Stimulated activated CD8-positive, alpha-beta memory T cell treated with anti-CD3 and anti-CD28 coated beads, Interleukin-12 subunit alpha, Interleukin-12 subunit beta, amount 100 ng/mL, for 1 hour (primary cell): Measurements from ENCODE around the gene EHBP1L1.
A peak's percentile ranks its signal among the peaks of the same experiment; 100 is the strongest.

Experiments used
- DNase-seq: peaks from one replicate; pipeline ENCODE4 v3.0.0-alpha.2; 2020; ENCODE audit warnings: low read depth

Gene EHBP1L1

DNA sequence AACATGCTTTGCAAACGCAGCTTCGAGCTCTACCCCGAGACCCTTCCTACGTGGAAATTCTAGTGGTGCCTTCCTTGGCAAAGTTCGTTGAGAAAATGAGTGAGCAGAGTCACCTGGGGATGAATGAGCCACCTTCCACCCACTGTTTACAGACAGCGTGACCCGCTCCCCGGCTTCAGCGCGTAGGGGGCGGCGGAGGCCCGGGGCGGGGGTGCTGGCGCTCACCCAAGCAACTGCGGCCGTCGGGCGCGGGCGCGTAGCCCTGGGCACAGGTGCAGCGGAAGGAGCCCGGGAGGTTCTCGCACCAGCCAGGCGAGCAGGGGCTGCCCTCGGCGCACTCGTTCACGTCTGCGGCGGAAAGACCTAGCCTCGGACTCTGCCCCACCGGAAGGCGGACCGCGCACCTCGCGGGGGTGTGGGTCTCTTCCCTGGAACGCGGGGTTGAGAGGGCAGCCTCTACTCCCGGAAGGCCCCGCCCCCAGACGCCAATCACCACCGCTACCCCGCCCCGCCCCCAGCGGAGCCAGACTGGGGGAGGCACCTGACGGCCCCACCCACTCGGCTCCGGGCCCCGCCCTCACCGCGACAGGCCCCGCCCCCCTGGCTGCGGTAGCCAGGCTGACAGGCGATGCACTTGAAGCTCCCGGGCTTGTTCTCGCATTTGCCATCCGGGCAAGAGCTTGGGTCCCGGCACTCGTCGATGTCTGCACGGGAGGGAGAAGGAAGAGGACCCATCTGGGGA, 29.5 kb upstream of the EHBP1L1 start:
- DNase-seq, result peak; percentile 97

DNA sequence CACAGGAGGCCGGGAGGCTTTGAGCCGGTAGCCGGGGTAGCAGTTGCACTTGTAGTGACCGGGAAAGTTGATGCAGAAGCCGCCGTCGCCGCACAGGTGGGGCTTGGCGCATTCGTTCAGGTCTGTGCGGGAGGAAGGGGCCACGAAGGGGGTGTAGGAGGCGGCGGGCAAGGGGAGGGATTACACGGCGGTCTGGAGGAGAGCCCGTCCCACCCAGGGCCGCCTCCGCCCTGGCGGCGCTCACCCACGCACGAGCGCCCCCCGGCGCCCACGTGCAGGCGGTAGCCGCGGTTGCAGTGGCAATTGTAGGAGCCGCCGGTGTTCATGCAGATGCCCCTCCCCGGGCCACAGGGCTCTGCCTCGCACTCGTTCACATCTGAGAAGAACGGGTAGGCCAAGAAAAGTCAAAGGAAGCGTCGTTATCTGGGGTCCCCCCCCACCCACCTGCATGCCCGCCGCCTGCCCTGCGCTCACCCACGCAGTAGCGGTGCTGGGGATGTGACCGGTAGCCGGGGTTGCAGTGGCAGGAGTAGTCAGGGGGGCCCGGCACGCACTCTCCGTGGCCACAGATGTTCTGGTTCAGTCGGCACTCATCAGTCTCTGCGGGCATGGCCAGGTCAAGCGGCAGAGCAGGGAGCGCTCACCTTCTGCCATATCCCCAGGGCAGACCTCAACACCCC, 28.3 kb upstream of the EHBP1L1 start:
- no peak for DNase-seq

DNA sequence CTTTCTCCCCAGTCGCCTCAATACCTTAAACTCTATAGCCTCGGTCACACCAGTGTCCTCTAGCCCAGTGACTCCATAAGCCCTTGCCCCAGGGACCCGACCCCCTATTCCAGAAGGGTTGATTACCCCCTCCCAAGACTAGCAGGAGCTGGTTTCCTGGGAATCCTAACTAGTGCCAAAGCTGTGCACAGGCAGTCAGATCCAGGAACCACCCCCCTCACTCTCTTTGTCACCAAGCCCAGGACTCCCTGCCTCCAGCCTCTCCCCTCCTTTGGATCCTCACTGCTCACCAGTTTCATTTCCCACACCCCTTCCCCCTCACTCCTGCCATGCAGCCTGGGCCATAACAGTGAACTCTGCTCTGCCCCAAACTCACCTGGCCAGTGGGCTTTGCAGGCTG, 27.5 kb upstream of the EHBP1L1 start:
- no peak for DNase-seq

DNA sequence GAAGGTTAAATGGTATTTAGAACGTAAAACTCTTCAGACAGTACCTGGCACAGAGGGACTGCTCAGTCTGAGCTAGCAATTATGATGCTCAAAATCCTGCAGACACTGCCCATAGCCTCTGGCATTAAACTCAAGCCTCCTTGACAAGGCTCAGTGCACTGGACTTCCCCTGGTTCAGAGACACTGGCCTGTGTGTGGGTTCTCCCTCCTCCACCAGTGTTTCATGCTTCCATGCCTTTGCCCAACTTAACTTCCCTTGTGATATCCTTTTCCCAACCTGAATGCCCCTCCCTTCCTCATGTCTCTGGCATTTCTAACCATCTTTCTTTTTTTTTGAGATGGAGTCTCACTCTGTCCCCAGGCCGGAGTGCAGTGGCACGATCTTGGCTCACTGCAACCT, 26.8 kb upstream of the EHBP1L1 start:
- DNase-seq, result no peak

DNA sequence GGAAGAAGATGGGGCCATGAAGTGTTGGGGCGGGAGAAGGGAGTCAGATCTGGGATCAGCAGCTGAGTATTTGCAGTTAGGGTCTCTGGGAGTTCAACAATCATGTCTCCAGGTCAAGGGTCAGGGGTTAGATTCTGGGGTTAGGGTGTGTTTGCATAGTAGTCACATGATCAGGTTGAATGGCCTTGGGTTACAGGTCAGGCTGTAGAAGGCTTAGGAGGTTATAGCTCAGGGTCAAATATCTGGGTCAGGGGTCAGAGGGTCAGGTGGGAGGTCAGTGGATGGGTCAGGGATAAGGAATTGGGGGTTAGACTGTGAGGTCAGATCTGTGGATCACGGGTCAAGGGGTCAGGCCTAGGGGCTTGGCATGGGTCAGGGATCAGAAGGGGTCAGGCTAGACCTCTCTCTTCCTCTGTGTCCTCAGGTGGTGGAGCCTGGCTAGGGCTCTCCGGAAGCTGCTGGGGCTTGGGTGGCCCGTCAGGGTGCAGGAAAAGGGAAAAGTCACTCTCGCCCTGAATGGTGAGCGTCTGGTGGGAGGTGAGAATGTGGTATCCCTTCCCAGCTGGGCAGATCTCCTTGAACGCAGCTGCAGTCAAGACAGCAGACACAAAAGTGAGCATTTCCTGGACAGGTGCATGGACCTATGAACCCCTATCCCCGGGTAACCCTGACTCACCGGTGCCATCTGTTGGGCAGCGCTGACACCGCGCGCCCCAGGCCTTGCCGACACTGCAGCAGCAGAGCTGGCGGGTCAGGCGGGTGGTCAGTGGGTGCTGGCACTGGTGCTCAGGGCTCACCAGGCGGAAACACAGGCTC, 24.1 kb upstream of the EHBP1L1 start:
- peak; percentile 39 for DNase-seq

DNA sequence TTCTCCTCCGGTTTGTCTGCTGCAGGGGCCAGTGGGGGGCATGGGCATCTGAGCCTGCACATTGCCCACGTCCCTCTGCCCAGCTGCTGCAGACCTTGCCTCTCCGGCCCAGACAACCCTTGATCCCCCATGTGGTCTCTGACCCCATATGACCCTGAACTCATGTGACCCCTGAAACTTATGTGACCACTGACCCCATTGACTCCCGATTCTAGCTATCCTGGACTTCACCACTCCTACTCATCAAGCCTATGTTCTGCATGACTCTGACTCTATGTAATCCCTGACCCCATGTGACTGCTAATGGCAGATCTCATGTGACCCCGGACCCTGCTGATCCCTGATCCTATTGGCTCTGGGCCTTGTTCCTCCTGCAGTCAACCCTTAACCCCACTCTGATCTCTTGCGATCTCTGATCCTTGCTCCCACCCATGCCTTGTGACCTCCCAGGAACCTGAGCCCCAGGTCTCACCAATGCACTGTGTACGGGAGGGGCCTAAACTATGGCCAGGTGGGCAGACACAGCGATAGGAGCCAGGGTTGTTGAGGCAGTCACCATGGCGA, 23.4 kb upstream of the EHBP1L1 start:
- no peak for DNase-seq

DNA sequence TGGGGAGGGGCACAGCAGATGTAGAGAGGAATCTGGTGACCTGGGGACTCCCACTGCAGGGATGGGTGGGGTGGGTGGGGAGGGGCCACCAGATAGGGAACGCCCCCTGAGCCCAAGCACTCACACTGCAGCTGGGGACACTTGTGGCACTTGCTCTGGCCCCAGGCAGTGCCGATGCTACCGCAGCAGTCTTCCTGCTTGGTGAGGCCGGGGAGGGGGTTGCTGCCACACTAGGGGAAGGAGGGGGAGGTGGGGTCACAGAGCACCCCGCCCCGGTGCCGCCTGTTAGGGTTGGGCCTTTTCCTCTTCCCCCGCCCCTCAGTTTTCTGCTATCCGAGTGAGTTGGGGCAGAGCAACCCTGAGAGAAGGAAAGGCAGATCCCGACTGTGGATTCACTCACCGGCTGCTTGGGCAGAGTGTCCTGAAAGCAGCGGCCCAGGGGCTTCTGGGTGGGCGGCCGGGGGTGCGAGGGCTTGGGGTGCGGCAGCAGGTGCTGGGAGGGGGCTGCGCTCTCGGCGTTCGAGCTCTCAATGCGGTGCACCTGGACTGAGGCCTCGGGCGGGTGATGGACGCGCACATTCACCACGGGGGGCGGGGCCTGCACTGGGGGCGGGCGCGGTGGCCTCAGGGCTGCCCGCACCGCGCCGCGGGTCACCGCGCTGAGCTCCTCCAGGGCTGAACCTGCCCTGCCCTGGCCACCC, 22.4 kb upstream of the EHBP1L1 start:
- peak; percentile 43 for DNase-seq

DNA sequence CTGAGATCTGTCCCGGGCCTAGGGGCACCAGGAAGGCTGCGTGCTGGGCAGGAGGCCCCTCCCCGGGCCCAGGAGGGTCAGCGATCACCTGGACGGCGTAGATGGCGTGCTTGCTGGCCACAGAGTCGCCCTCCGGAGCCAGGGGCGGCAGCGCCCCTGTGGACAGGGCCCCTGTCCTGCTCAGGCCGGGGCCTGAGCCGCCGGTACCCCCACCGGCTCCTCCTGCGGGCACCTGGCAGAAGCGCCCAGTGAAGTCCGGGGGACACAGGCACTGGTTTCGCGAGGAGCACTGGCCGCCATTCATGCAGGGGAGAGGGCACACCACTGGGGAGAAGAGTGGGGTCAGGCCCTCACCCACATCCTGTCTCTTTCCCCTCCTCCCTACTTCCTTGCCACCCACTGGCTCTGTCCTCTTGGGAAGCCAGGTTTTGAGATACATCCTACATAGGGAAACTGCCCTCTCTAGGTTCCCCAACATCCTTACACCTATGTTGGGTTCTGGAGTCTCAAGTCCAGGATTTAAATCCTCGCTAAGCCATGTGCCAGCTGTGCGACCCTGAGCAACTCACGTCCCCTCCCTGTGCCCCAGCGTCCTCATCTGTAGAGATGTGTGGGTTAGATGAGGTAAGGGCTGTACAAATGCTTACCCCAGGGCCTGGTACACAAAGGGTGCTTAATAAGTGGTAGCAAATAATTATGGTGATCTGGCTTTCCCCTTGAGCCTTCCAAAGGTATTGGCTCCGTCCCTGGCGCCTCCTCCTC, 21.6 kb upstream of the EHBP1L1 start:
- DNase-seq, result no peak

DNA sequence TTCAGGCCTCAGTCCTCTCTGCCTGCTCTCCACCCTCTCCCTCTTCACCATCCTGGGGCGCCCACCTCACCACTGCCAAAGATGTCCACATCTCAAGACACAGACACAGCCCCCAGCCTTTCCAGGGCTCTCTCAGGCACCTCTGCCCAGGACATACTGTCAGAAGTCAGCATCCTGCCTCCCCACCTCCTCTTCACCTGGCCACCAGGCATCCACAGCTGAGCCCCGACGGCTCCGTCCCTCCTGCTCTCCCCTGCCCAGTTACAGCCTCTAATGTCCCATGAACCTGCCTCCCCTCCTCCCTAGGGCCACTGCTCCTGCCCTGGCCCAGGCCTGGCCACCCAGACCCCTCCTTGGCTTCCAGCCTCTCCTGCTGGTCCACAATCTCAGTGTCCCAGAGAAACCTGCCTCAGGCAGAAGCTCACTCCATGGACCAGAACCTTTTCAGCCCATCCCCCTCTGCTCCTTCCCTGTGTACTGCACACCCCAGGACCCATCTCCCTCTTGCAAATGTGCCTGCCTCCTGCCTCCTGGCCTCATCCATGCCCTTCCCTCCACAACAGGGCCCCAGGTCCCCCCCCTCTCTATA, 20.9 kb upstream of the EHBP1L1 start:
- no peak for DNase-seq

DNA sequence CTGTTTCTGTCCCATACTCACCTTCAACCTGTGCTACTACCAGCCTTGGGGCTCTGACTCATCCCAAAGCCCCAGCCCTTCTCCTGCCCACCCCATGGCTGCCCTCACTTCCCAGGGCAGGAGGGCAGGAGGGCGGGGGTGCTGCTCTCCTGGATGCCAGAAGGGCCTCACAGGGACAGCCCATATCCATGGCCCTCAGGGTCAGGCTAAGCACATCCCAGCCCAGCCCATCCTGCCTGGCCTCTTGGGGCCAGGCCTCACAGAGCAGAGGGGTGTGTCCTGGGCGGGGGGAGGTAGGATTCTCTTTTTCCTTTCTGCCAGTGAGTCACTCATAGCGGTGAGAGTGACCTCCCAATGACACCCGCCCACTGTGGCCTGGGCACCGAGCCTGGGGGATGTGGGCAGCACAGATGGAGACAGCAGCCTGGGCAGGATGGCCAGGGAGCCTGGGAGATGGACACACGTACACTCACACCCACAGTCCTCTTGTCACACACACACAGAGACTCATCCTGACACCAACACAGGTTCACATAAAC, 20.1 kb upstream of the EHBP1L1 start:
- no peak for DNase-seq

DNA sequence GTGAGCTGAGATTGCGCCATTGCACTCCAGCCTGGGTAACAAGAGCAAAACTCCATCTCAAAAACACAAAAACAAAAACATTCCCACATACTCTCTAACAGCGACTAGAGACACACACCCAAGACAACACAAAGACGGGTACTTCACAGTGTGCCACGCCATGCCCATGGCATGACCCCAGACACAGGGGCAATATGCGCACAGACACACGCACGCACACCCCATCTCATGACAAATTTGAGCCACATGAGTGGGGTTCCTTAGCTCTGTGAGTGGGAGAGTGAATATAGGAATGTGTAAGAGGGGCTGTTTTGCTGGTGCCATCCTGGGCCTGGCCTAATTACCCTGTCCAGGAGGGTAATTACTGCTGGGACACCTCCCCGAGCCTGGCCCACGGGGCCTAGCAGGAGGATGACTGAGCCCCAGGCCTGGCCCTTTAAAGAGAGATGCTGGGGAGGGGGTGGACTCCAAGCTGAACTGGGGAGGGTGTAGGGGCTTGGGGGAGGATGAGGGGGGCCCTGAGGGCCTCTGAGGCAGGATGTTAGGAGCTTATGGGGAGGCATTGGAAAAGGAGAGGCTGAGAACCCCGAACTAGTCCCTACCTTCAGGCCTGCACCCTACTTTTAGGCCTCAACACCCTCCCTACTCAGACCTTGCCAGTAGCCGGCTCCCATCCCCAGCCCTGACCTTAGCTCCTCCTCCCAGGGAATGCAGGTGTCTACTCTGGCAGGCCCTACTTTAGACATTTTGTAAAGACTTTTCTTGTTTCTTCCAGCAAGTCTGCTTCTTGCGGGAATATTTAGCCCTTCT, 19.2 kb upstream of the EHBP1L1 start:
- no peak for DNase-seq

DNA sequence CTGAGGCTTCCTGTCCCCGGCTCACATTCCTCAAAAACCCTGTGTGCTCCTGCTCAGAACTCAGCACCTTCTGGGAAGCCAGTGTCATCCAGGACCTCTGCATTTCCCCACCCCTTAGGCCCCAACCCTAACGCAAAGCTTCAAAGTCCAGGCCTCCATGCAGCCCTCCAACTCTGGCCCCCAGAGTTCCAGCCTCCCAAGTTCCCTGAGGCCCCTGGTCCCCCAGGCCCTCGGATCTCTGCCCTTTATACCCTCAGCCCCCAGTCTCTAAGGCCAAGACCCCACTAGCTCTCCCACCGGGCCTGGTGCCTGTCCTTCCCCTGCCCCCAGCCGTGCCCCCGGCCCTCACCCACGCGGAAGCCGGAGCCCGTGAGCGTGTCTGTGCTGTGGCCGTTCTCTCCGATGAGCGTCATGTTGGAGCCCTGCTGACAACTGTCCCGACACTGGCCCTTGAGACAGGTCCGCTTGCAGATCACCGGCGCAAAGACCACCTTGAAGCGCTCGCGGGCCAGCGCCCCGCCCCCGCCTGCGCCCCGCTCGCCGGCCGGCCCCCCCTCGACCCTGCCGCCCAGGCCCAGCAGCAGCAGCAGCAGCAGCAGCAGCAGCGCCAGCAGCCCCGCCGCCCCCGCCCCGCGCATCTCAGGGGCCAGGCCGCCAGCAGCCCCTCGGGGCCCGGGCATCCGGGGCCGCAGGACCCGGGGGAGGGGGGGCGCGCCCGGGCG, 18.4 kb upstream of the EHBP1L1 start:
- DNase-seq, result no peak

DNA sequence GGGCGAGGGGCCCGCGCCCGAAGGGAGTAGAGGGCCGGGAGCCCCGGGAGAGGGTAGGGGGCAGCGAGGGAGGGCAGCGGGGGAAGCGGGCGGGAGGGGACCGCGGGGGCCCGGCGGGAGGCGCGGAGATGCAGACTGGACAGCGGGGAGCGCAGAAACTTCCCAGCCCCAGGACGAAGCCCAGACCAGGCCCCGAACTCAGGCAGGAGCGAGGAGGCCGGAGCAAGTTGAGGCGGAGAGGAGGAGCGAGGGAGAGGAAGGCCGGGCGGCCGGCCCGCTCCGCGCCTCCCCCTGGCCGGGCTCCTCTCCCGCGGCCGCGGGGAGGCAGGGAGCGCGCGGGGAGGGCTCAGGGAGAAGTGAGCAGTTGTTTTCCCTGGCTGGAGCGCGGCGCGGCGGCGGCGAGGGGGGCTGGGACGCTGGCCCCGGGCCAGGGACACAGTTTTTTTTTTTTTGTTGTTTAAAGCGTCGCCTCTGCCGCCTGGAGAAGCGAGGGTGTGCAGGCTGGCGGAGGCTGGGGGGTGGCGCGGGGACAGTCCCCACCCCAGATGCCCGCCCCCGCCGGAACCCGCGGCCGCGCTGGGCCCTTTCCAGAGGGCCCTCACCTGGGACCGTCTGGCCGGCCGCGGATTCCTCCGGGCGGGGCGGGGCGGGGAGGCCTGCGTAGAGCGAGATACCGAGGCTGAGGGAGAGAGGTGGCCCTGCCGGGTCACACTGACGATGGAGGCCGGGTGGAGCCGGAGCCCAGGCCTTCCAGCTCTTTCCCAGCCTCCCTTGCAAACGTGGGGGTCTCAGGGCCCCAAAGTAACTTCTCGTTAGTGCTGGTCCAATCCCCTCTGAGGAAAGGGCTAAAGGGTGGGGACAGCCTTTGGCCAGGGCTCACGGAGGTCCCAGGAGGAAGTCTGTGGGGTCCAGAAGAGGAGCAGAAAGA, 17.6 kb upstream of the EHBP1L1 start, which contains the start of gene LTBP3:
TSS of gene LTBP3 (minus strand) at position 358 of the 928 bp plus-strand sequence. CDS start 400 bp downstream, outside the sequence.
- no peak for DNase-seq

DNA sequence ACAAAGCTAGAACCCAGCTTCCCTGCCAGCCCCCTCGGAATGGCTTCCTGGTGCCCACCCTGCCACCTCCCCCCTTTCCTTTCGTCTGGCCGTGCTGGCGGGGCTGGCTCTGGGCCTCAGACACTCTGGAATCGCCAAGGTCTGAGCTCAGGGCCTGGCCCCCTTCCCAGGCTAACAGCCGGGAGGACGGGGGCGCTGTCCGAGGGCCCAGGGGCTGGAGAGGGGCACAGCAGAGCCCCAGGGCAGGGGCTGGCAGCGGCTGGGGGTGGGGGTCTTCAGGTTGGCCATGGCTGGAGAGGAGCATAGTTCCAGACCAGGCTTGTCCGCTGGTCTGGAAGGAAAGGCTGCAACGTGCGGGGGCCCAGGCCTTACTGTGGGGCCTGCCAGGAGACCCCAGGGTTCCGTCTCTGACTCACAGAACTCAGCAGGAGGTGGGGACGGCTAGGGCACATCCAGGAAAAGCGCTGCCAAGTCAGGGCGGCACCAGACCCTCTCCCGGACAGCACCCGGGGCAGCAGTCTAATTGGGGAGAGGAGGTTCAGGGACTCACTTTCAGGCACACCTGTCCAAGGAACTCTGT, 16.8 kb upstream of the EHBP1L1 start:
- no peak for DNase-seq

DNA sequence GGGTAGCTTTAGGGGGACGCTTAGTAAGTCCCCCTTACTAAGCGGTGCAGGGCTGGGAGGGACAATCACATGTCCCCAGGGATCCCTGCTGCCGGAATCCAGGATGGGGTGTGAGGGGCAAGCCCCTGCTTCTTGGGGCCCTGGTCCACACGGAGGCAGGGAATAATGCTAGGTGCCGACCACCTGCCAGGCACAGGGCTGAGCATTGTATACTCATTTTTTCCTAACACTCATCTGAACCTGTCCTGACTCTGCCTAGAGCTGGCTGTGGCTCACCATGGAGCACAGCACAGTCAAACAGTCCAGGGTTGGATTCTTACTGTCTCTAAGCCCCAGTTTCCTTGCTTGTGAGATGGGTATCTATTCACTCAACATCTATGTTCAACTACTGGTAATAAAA, 16.3 kb upstream of the EHBP1L1 start:
- no peak for DNase-seq

DNA sequence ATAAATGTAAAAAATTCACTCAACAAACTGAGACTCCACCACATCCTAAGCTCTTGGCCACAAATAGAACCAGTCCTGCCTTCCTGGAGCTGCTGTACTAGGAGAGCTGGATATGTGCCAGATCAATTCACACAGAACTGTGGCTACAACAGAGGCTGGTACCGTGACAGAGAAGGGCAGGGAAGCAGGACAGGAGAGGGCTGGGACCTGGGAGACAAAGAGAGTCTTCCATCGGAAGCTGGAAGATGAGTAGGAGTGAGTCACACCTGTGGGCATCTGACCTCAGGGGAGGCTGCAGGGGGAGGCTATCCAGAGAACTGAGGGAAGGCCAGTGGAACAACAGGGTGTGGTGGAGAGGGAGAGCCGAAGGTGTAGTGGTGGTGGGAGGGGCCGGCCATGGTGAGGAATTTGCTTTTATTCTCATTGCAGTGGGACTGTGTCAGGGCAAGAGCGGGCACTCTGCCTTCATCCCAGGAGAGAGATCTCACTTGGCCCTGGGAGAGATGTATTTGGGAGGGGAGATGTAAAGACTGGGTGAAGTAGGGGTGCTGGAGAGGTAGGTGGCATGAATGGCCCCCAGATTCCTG, 15.8 kb upstream of the EHBP1L1 start:
- no peak for DNase-seq
